Colonic mucosa (tissue), 4 donors: ENCODE data around the gene GNAI3. TPM values are rescaled to one million over a fixed set of nuclear protein-coding genes. Genes with fewer than 3 reads are reported as not detected.

ENCODE experiments used
- DNase-seq: peaks from one replicate; pipeline ENCODE4 v3.0.0-alpha.2; 2020
- H3K27ac ChIP-seq: fragments of 200-600 bp; one replicate; pipeline ENCODE4 v1.8.0; 2021
- H3K27me3 ChIP-seq: fragments of 200-600 bp; one replicate; pipeline ENCODE4 v1.8.0; 2021
- H3K36me3 ChIP-seq: fragments of 200-600 bp; one replicate; pipeline ENCODE4 v1.8.0; 2021
- H3K4me1 ChIP-seq: fragments of 200-600 bp; one replicate; pipeline ENCODE4 v1.8.0; 2021; ENCODE audit warnings: mild to moderate bottlenecking
- H3K4me3 ChIP-seq: fragments of 200-600 bp; one replicate; pipeline ENCODE4 v1.8.0; 2021
- H3K9ac ChIP-seq, 2 donors: one replicate each; pipeline ENCODE4 v1.7.0; 2013; ENCODE audit warnings: control low read depth in 2 of 2, low read depth in 2 of 2, low read length in 2 of 2
- H3K9me3 ChIP-seq: fragments of 200-600 bp; one replicate; pipeline ENCODE4 v1.8.0; 2021
- CTCF ChIP-seq: fragments of 200-600 bp; IDR thresholded peaks from one replicate; pipeline ENCODE4 v1.8.0; 2022; ENCODE audit warnings: antibody characterized with exemption, mild to moderate bottlenecking
- intact Hi-C: fragments of 100-400 bp; cut with DNase I; formaldehyde crosslinking; loops from one replicate; pipeline ENCODE4 v1.14.1; 2022
- total RNA-seq, 2 donors: library from RNA; stranded (reverse); fragmentation: NEBNext Ultra II Directional in 1 of 2; extraction: Animal tissue kit (Norgen Biotek cat#: 25700) in 1 of 2; gene quantifications; one replicate each; pipeline ENCODE4 v1.2.1, GENCODE V29; 2021
- donor health status: healthy.
- donor health status: DM: no; HTN: no; CAD: no.
- donor health status: DM: no; HTN: no; CAD: no.

The GNAI3 gene
- total RNA-seq, 2 donors from 2014 or later: 7.7 to 8.9 TPM

- H3K9ac ChIP-seq: no peak overlapping the region
- no peak overlapping the region for H3K27ac ChIP-seq
- H3K27me3 ChIP-seq: no peaks in the 10 kb centered on the region
- no peak for TF ChIP-seq CTCF
- no peaks in the 10 kb centered on the region for H3K9me3 ChIP-seq
- no peaks in the 10 kb centered on the region for H3K36me3 ChIP-seq
- intact Hi-C loops: no loop called here
- DNase-seq: no peak
- H3K4me1 ChIP-seq: peaks cover 16% of the 10 kb centered on the region
- H3K4me3 ChIP-seq: no peak overlapping the region
These were observed 18.6 kb downstream of the GNAI3 start for GRCh38 chr1:109566982-109567381.

- intact Hi-C loops: no loop called here
- no peak overlapping the region for H3K4me3 ChIP-seq
- no peak for DNase-seq
- H3K9me3 ChIP-seq: no peaks in the 10 kb centered on the region
- H3K27ac ChIP-seq: no peak overlapping the region
- H3K36me3 ChIP-seq: no peaks in the 10 kb centered on the region
- H3K9ac ChIP-seq: no peak overlapping the region
- H3K27me3 ChIP-seq: no peaks in the 10 kb centered on the region
- no peak for TF ChIP-seq CTCF
- peaks cover 16% of the 10 kb centered on the region for H3K4me1 ChIP-seq
These were observed 19.7 kb downstream of the GNAI3 start for GRCh38 chr1:109567877-109568672.

GRCh38 chr1:109569323-109569722 is 20.9 kb downstream of the GNAI3 start:
- Histone ChIP-seq H3K36me3 (no peaks in the 10 kb centered on the region), H3K9ac (no peak overlapping the region), H3K9me3 (no peaks in the 10 kb centered on the region), H3K27ac (no peak overlapping the region), H3K27me3 (no peaks in the 10 kb centered on the region), H3K4me1 (peaks cover 16% of the 10 kb centered on the region), H3K4me3 (no peak overlapping the region)
- TF ChIP-seq CTCF: no peak
- DNase-seq: no peak
- intact Hi-C loops: no loop called here

GRCh38 chr1:109570414-109570813 is 22.0 kb downstream of the GNAI3 start:
- Histone ChIP-seq H3K4me3 (no peak overlapping the region), H3K27ac (no peak overlapping the region), H3K9ac (no peak overlapping the region), H3K4me1 (peaks cover 16% of the 10 kb centered on the region), H3K36me3 (no peaks in the 10 kb centered on the region), H3K27me3 (no peaks in the 10 kb centered on the region), H3K9me3 (no peaks in the 10 kb centered on the region)
- TF ChIP-seq CTCF: no peak
- no peak for DNase-seq
- intact Hi-C loops: no loop called here

GRCh38 chr1:109573785-109574184 is 25.4 kb downstream of the GNAI3 start:
- H3K27ac ChIP-seq: no peak overlapping the region
- no peaks in the 10 kb centered on the region for H3K4me1 ChIP-seq
- no peak for TF ChIP-seq CTCF

More at GRCh38 chr1:109573785-109574184, 25.4 kb downstream of the GNAI3 start:
- H3K4me3 ChIP-seq: no peak overlapping the region
- H3K9ac ChIP-seq: no peak overlapping the region
- DNase-seq: no peak
- intact Hi-C loops: no loop called here
- H3K9me3 ChIP-seq: no peaks in the 10 kb centered on the region
- no peaks in the 10 kb centered on the region for H3K27me3 ChIP-seq
- H3K36me3 ChIP-seq: no peaks in the 10 kb centered on the region
